H1 (cell line): ENCODE measurements around the gene TBC1D22A. TPM values are rescaled to one million over a fixed set of nuclear protein-coding genes. Genes with fewer than 3 reads are reported as not detected.
A peak's percentile ranks its signal among the peaks of the same experiment; 100 is the strongest.

Experiments
- CTCF ChIA-PET: fragments of 300-600 bp; sonication (Branson Sonifier 250); formaldehyde crosslinking; loops from one replicate; lab custom pipeline; 2021; ENCODE audit not compliant: partially characterized antibody; lab: Charles Lee
- POLR2A ChIA-PET: fragments of 300-600 bp; sonication (Branson Sonifier 250); formaldehyde crosslinking; loops from one replicate; lab custom pipeline; 2021; ENCODE audit warnings: inconsistent platforms; ENCODE audit not compliant: partially characterized antibody; lab: Charles Lee
- DNase-seq, 2 experiments: peaks; one replicate each; pipeline versions ENCODE4 v3.0.0 to v3.0.0-alpha.2; 2010 to 2022; ENCODE audit warnings: low spot score in 2 of 2, low read depth in 1 of 2, mixed read lengths in 1 of 2
- FAIRE-seq: peaks from 2 replicates; lab custom pipeline; 2011; peaks lifted over from hg19 to GRCh38; lab: Jason Lieb, UNC
- H2AFZ ChIP-seq: 2 replicates; pipeline ENCODE4 v1.8.1; 2012; ENCODE audit warnings: low read length, inconsistent platforms
- H2AK5ac ChIP-seq: 2 replicates; pipeline ENCODE4 v1.6.1; 2013; ENCODE audit warnings: low read depth, low read length
- H2BK120ac ChIP-seq: replicated peaks from 2 replicates; pipeline ENCODE3; 2013; ENCODE audit warnings: low read depth, low read length, inconsistent platforms
- H2BK12ac ChIP-seq: 2 replicates; pipeline ENCODE4 v1.6.1; 2013; ENCODE audit warnings: low read depth, low read length
- H2BK15ac ChIP-seq: 2 replicates; pipeline ENCODE4 v1.6.1; 2013; ENCODE audit warnings: low read length
- H2BK20ac ChIP-seq: 2 replicates; pipeline ENCODE4 v1.6.1; 2013; ENCODE audit warnings: low read length
- H2BK5ac ChIP-seq: 2 replicates; pipeline ENCODE4 v1.6.1; 2013; ENCODE audit warnings: low read depth, low read length
- H3K14ac ChIP-seq: 2 replicates; pipeline ENCODE4 v1.6.1; 2013; ENCODE audit warnings: inconsistent platforms; ENCODE audit not compliant: insufficient read length
- H3K18ac ChIP-seq: 2 replicates; pipeline ENCODE4 v1.6.1; 2013; ENCODE audit warnings: low read length; ENCODE audit errors: extremely low read depth
- H3K23ac ChIP-seq: 2 replicates; pipeline ENCODE4 v1.6.1; 2013; ENCODE audit warnings: inconsistent platforms; ENCODE audit not compliant: insufficient read length
- H3K23me2 ChIP-seq: 2 replicates; pipeline ENCODE4 v1.6.1; 2013; ENCODE audit warnings: low read depth, low read length
- H3K27ac ChIP-seq: 2 replicates; pipeline ENCODE4 v1.6.1; 2011; ENCODE audit warnings: low read depth, low read length, inconsistent platforms
- H3K27me3 ChIP-seq, 4 experiments: replicated peaks in 1 of 4; 1 replicate in 1 of 4; 2 replicates in 3 of 4; pipeline versions ENCODE4 v1.6.1 to v1.8.1; 2011 to 2013; ENCODE audit warnings: low read length in 3 of 4, mild to moderate bottlenecking in 3 of 4, inconsistent platforms in 2 of 4, mixed read lengths in 2 of 4, moderate library complexity in 1 of 4; ENCODE audit not compliant: control insufficient read depth in 3 of 4, insufficient read depth in 3 of 4; ENCODE audit errors: extremely low read depth in 1 of 4
- H3K36me3 ChIP-seq, 4 experiments: 2 replicates each; pipeline versions ENCODE4 v1.6.1 to v1.8.1; 2011 to 2013; ENCODE audit warnings: mild to moderate bottlenecking in 4 of 4, low read length in 3 of 4, moderate library complexity in 2 of 4, control low read depth in 1 of 4, inconsistent platforms in 1 of 4; ENCODE audit not compliant: insufficient read depth in 4 of 4, control insufficient read depth in 2 of 4
- H3K4ac ChIP-seq: replicated peaks from 2 replicates; pipeline ENCODE3; 2013; ENCODE audit warnings: low read length, low read depth, mixed read lengths, inconsistent platforms; ENCODE audit not compliant: insufficient read length
- H3K4me1 ChIP-seq, 4 experiments: replicated peaks in 1 of 4; 1 replicate in 1 of 4; 2 replicates in 3 of 4; pipeline versions ENCODE4 v1.6.1 to v1.8.1; 2011 to 2013; ENCODE audit warnings: low read length in 3 of 4, inconsistent platforms in 2 of 4, mixed read lengths in 1 of 4; ENCODE audit not compliant: insufficient read depth in 4 of 4, control insufficient read depth in 3 of 4
- H3K4me2 ChIP-seq, 2 experiments: 2 replicates each; pipeline versions ENCODE4 v1.6.1 to v1.8.1; 2011 to 2013; ENCODE audit warnings: low read depth in 2 of 2, low read length in 2 of 2, control low read depth in 1 of 2, inconsistent platforms in 1 of 2, mild to moderate bottlenecking in 1 of 2; ENCODE audit not compliant: insufficient read depth in 1 of 2
- H3K4me3 ChIP-seq, 4 experiments: fragments of 200-600, 300-600 bp in 1 of 4; sonication (generic), shearing (Covaris generic), sonication (Bioruptor Twin) in 1 of 4; 2 replicates each; pipeline versions ENCODE4 v1.5.1 to v1.8.1; 2011 to 2016; ENCODE audit warnings: low read length in 4 of 4, low read depth in 3 of 4, control low read depth in 2 of 4, inconsistent platforms in 2 of 4, mild to moderate bottlenecking in 2 of 4, mixed read lengths in 1 of 4, moderate library complexity in 1 of 4; ENCODE audit not compliant: insufficient read depth in 2 of 4; ENCODE audit errors: extremely low read depth in 1 of 4
- H3K56ac ChIP-seq: replicated peaks from 2 replicates; pipeline ENCODE3; 2013; ENCODE audit warnings: low read depth, mild to moderate bottlenecking, mixed read lengths, low read length, inconsistent platforms; ENCODE audit not compliant: insufficient read length
- H3K79me1 ChIP-seq: 2 replicates; pipeline ENCODE4 v1.6.1; 2013; ENCODE audit warnings: low read depth, low read length, control low read depth
- H3K79me2 ChIP-seq, 2 experiments: 2 replicates each; pipeline versions ENCODE4 v1.6.1 to v1.8.1; 2012 to 2013; ENCODE audit warnings: low read length in 2 of 2, mild to moderate bottlenecking in 2 of 2, inconsistent platforms in 1 of 2; ENCODE audit not compliant: insufficient read depth in 2 of 2, control insufficient read depth in 1 of 2
- H3K9ac ChIP-seq, 4 experiments: replicated peaks in 1 of 4; 1 replicate in 1 of 4; 2 replicates in 3 of 4; pipeline versions ENCODE4 v1.6.1 to v1.8.1; 2011 to 2013; ENCODE audit warnings: low read depth in 3 of 4, low read length in 3 of 4, control low read depth in 2 of 4, mild to moderate bottlenecking in 2 of 4, moderate library complexity in 2 of 4, inconsistent platforms in 1 of 4; ENCODE audit errors: extremely low read depth in 1 of 4
- H3K9me3 ChIP-seq, 2 experiments: 2 replicates each; pipeline versions ENCODE4 v1.6.1 to v1.8.1; 2012 to 2013; ENCODE audit warnings: mild to moderate bottlenecking in 2 of 2, moderate library complexity in 2 of 2, control low read depth in 1 of 2, inconsistent platforms in 1 of 2, low read depth in 1 of 2, low read length in 1 of 2, mixed read lengths in 1 of 2; ENCODE audit not compliant: insufficient read depth in 2 of 2
- H4K20me1 ChIP-seq, 2 experiments: replicated peaks in 1 of 2; 2 replicates each; pipeline versions ENCODE3 to v1.8.1; 2011 to 2013; ENCODE audit warnings: inconsistent platforms in 2 of 2, low read length in 2 of 2, mild to moderate bottlenecking in 1 of 2; ENCODE audit not compliant: insufficient read depth in 2 of 2, control insufficient read depth in 1 of 2
- H4K5ac ChIP-seq: 2 replicates; pipeline ENCODE4 v1.6.1; 2013; ENCODE audit warnings: low read length, low read depth, mixed read lengths, inconsistent platforms; ENCODE audit not compliant: insufficient read length
- H4K8ac ChIP-seq: 2 replicates; pipeline ENCODE4 v1.8.0; 2013; ENCODE audit warnings: mild to moderate bottlenecking, moderate library complexity, low read length, inconsistent platforms; ENCODE audit not compliant: insufficient read depth; ENCODE audit errors: extremely low read depth
- H4K91ac ChIP-seq: replicated peaks from 2 replicates; pipeline ENCODE3; 2013; ENCODE audit warnings: low read length, mixed read lengths, inconsistent platforms; ENCODE audit not compliant: insufficient read length
- CHD2 ChIP-seq: IDR thresholded peaks from 2 replicates; pipeline ENCODE4 v1.6.1; 2012; ENCODE audit warnings: low read length, improper control_type of control experiment
- E2F6 ChIP-seq: IDR thresholded peaks from 2 replicates; pipeline ENCODE4 v1.6.1; 2012; ENCODE audit warnings: inconsistent platforms
- HDAC2 ChIP-seq, 2 experiments: fragments of 300-600 bp in 1 of 2; sonication (generic) in 1 of 2; IDR thresholded peaks; 2 replicates each; pipeline ENCODE4 v1.6.1; 2011 to 2012; ENCODE audit warnings: low read depth in 2 of 2, low read length in 2 of 2, mild to moderate bottlenecking in 2 of 2, moderate library complexity in 2 of 2, borderline replicate concordance in 1 of 2, inconsistent platforms in 1 of 2
- JUND ChIP-seq: IDR thresholded peaks from 2 replicates; pipeline ENCODE4 v1.6.1; 2011; ENCODE audit warnings: mild to moderate bottlenecking, improper control_type of control experiment, low read length
- KDM1A ChIP-seq: fragments of 200-600, 300-600 bp; sonication (generic); IDR thresholded peaks from 2 replicates; pipeline ENCODE4 v1.7.1; 2016; ENCODE audit warnings: mild to moderate bottlenecking, low read length, borderline replicate concordance
- KDM4A ChIP-seq: IDR thresholded peaks from one replicate; pipeline ENCODE4 v1.7.1; 2012; ENCODE audit warnings: low read depth, mild to moderate bottlenecking, moderate library complexity, low read length, inconsistent platforms; ENCODE audit not compliant: severe bottlenecking
- RAD21 ChIP-seq, 2 experiments: IDR thresholded peaks in 1 of 2; conservative IDR thresholded peaks in 1 of 2; 2 replicates each; pipeline ENCODE4 v1.6.1; 2011; ENCODE audit warnings: low read depth in 2 of 2, low read length in 2 of 2, improper control_type of control experiment in 1 of 2, inconsistent platforms in 1 of 2, mild to moderate bottlenecking in 1 of 2, moderate library complexity in 1 of 2
- TAF7 ChIP-seq: optimal IDR thresholded peaks from 2 replicates; pipeline ENCODE3; 2011; ENCODE audit warnings: low read depth, mild to moderate bottlenecking, inconsistent platforms, low read length, moderate library complexity, borderline replicate concordance
- WGBS, 2 experiments: shearing (Covaris generic) in 1 of 2; methylation state at CpG; one replicate each; pipeline versions ENCODE4 v1.1.6 to v1.1.7; 2013 to 2015; ENCODE audit warnings: low lambda C conversion rate in 2 of 2, mixed read lengths in 2 of 2, inconsistent platforms in 1 of 2, low coverage in 1 of 2, missing lambda C conversion rate in 1 of 2; ENCODE audit not compliant: insufficient replicate concordance in 2 of 2, insufficient coverage in 1 of 2, insufficient read length in 1 of 2; ENCODE audit errors: extremely low coverage in 1 of 2, missing lambda C conversion rate in 1 of 2; 5-methylcytosine and 5-hydroxymethylcytosine counted together
- polyA plus RNA-seq, 7 experiments: library from polyadenylated mRNA; depleted of rRNA in 3 of 7; stranded (reverse) in 5 of 7; unstranded in 2 of 7; fragments of >200 nt in 5 of 7; fragments of 200-250 nt in 2 of 7; gene quantifications; 1 replicate in 5 of 7; 2 replicates in 1 of 7; 4 replicates in 1 of 7; pipeline versions ENCODE4 v1.2.1 to v1.2.3, GENCODE V29; 2011 to 2013; ENCODE audit warnings: missing spikeins in 2 of 7, mixed read lengths in 2 of 7
- total RNA-seq: library from RNA; stranded (reverse); fragmentation: NEBNext Ultra II Directional; extraction: Animal tissue kit (Norgen Biotek cat#: 25700); gene quantifications from 2 replicates; pipeline ENCODE4 v1.2.1, GENCODE V29; 2021

TBC1D22A gene
- total and polyA plus RNA-seq, 2 of the 8 experiments (the other 6 are each of a cell fraction or from before 2014, with no cell fraction given): 11.9 to 18.4 TPM

DNA sequence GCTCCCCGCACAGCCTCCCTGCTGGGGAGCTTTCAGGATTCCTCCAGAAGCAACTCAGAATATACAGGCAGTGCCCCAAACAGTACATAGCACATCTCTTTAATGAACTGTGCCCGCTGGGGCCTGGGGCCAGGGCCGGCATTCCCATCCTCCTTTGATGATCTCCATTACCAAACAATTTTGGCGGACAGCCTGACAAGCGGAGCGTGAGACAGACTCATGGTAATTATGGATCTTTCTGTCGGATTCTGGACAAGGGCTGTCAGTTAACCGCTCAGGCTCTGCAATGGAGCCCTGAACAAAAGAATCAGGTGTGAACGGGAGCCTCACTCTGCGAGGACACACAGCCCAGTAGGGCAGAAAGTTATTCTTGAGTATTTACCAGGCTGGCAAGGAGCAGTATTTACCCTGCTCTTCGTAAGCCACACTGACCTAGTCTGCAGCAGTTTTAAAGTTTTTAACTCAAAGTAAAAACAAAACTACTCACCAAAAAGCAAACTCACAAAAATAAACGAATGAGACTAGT, 174.0 kb downstream of the TBC1D22A start:
- Histone ChIP-seq H3K4ac (no peak overlapping the region), H3K23me2 (no peaks in the 10 kb centered on the region), H3K23ac (no peak overlapping the region), H2BK120ac (no peak overlapping the region), H2AK5ac (no peak overlapping the region), H3K18ac (no peak overlapping the region), H3K27ac (no peak overlapping the region), H3K4me2 (no peak overlapping the region), H3K79me1 (no peaks in the 10 kb centered on the region), H3K79me2 (no peaks in the 10 kb centered on the region; a peak in 1 of 4 replicates), H3K9me3 (no peaks in the 10 kb centered on the region), H3K56ac (no peak overlapping the region), H4K8ac (no peak overlapping the region), H4K5ac (no peak overlapping the region), H3K27me3 (no peaks in the 10 kb centered on the region), H2BK15ac (no peak overlapping the region), H2BK20ac (no peak overlapping the region), H3K14ac (no peak overlapping the region), H4K91ac (no peak overlapping the region), H3K4me3 (no peak overlapping the region), H3K36me3 (no peaks in the 10 kb centered on the region), H4K20me1 (peaks cover 0 to 3% of the 10 kb centered on the region in 2 experiments), H2BK12ac (no peak overlapping the region), H2BK5ac (no peak overlapping the region), H3K9ac (no peak overlapping the region), H2AFZ (no peak overlapping the region), H3K4me1 (peaks cover 0 to 3% (median 0%) of the 10 kb centered on the region in 4 experiments; a peak in 1 of 7 replicates)
- 86% methylated on average over 12 of the region's 12 CpGs; no CpG with 5 or more reads in 1 of the 2 experiments for WGBS, 2 experiments
- POLR2A ChIA-PET: no interaction called here
- no peak for FAIRE-seq
- TF ChIP-seq E2F6 (no peak), TAF7 (no peak), JUND (no peak), CHD2 (no peak), HDAC2 (IDR thresholded peaks at IDR 0.05; ENCODE audit: borderline replicate concordance in 1 of 2, low read depth in 2 of 2, low read length in 2 of 2) (no peak), KDM1A (no peak), KDM4A (no peak), RAD21 (IDR thresholded peaks at IDR 0.05 in 1 of 2, conservative IDR thresholded peaks at IDR 0.05 in 1 of 2; ENCODE audit: low read depth in 2 of 2, low read length in 2 of 2) (no peak)
- CTCF ChIA-PET: interaction anchor here (1.2 to 1.9 kb wide), 2 partner anchors 58 to 109 kb away, joined by 4 to 5 read pairs; no protein-coding TSS in a partner anchor
- DNase-seq: peak in 1 of 2 experiments; percentile 37
